Measurements from ENCODE around the gene EFCAB6. TPM values are rescaled to one million over a fixed set of nuclear protein-coding genes. Genes with fewer than 3 reads are reported as not detected.

Gene EFCAB6
- total RNA-seq, 1 experiment from 2014 or later: 0.52 TPM

- Histone ChIP-seq H3K9me3 (ENCODE audit: control insufficient read depth in 1 of 2, insufficient read depth in 1 of 2, low read depth in 1 of 2, low read length in 2 of 2) (no peaks in the 10 kb centered on the region), H3K9me2 (ENCODE audit: insufficient read depth) (no peaks in the 10 kb centered on the region), H2AFZ (ENCODE audit: low read depth, low read length, poor library complexity, severe bottlenecking) (no peak overlapping the region), H3K4me3 (replicated peaks in 1 of 2; ENCODE audit: low read depth in 1 of 2, low read length in 2 of 2) (no peak overlapping the region), H3K4me2 (ENCODE audit: low read length) (no peak overlapping the region), H3K27ac (ENCODE audit: low read depth, low read length) (no peak overlapping the region), H3K36me3 (ENCODE audit: control insufficient read depth in 1 of 2, insufficient read depth in 2 of 2, low read length in 2 of 2) (no peaks in the 10 kb centered on the region), H4K20me1 (ENCODE audit: insufficient read depth) (no peaks in the 10 kb centered on the region), H3K9ac (ENCODE audit: low read length) (no peak overlapping the region), H3K79me2 (ENCODE audit: insufficient read depth, low read length) (no peaks in the 10 kb centered on the region), H3K27me3 (ENCODE audit: insufficient read depth, low read length) (peaks cover 73% of the 10 kb centered on the region), H3K4me1 (ENCODE audit: control insufficient read depth in 1 of 2, insufficient read depth in 2 of 2, low read length in 2 of 2) (no peaks in the 10 kb centered on the region)
- ChIA-PET POLR2A (no interaction called here), CTCF (interaction anchor here (0.6 kb wide), 1 partner anchor 209 kb away, joined by 4 read pairs; no protein-coding TSS in a partner anchor), RAD21 (ENCODE audit: low non-redundant PET in 1 of 2, low total read pairs in 2 of 2, uncharacterized antibody in 2 of 2, unreplicated experiment in 2 of 2) (no interaction called here)
- intact Hi-C loops (cut with micrococcal nuclease): loop anchor here (5.0 kb wide), 1 partner anchor 416 kb away; no protein-coding TSS in a partner anchor
- TF ChIP-seq POLR2AphosphoS5 (IDR thresholded peaks at IDR 0.05; ENCODE audit: low read depth, low read length): no peak
- no peak for TF ChIP-seq ZFX (IDR thresholded peaks at IDR 0.05)
- no peak for TF ChIP-seq CTCF (IDR thresholded peaks at IDR 0.05 in 2 of 3, conservative IDR thresholded peaks at IDR 0.05 in 1 of 3; ENCODE audit: borderline replicate concordance in 1 of 3, insufficient read depth in 1 of 3, low read depth in 2 of 3, low read length in 2 of 3)
- TF ChIP-seq REST (IDR thresholded peaks at IDR 0.05; ENCODE audit: low read depth): no peak
- TF ChIP-seq RAD21 (IDR thresholded peaks at IDR 0.05; ENCODE audit: low read depth): no peak
- TF ChIP-seq CBX3 (IDR thresholded peaks at IDR 0.05; ENCODE audit: low read depth): no peak
- DNase-seq (ENCODE audit: low read depth, low spot score): no peak
- no peak for ATAC-seq
- no TSS peak for BruUV-seq (replicated peaks)
Measured at GRCh38 chr22:43802897-43803495, 9.1 kb downstream of the EFCAB6 start.
